Right cardiac atrium (tissue), 5 donors: ENCODE measurements around the gene FRK. TPM values are rescaled to one million over a fixed set of nuclear protein-coding genes. Genes with fewer than 3 reads are reported as not detected.
"Not testable (repeated sequence)": the region's sequence is repeated elsewhere in the genome, so short reads cannot be mapped to it uniquely, and the experiment has no call there.

Source experiments
- ATAC-seq, 2 donors: fragments of 200-7000 bp; cut with Tn5 transposase; one replicate each; pipeline versions ENCODE4 v1.8.0 to v1.9.1; 2020; ENCODE audit warnings: moderate library complexity in 2 of 2, mild to moderate bottlenecking in 1 of 2
- DNase-seq, 3 donors: peaks; one replicate each; pipeline ENCODE4 v3.0.0-alpha.2; 2020
- H3K27ac ChIP-seq: one replicate; pipeline ENCODE4 v1.5.1; 2013; ENCODE audit warnings: mild to moderate bottlenecking, low read length, control low read depth, moderate library complexity
- H3K27me3 ChIP-seq: one replicate; pipeline ENCODE4 v1.6.1; 2013; ENCODE audit not compliant: control insufficient read depth, insufficient read depth
- H3K4me1 ChIP-seq: one replicate; pipeline ENCODE4 v1.6.1; 2013; ENCODE audit warnings: low read length; ENCODE audit not compliant: control insufficient read depth, insufficient read depth
- H3K4me3 ChIP-seq: one replicate; pipeline ENCODE4 v1.5.1; 2013; ENCODE audit warnings: low read length, control low read depth
- H3K9me3 ChIP-seq: one replicate; pipeline ENCODE4 v1.6.1; 2013; ENCODE audit warnings: low read length; ENCODE audit not compliant: control insufficient read depth
- WGBS: extraction: QIAGEN DNeasy Blood & Tissue Kit; methylation state at CpG from one replicate; pipeline ENCODE4 v1.1.7; 2013; 5-methylcytosine and 5-hydroxymethylcytosine counted together
- intact Hi-C, 4 donors: fragments of 100-400 bp; cut with DNase I; formaldehyde crosslinking; loops; one replicate each; pipeline versions ENCODE4 v1.11.0 to v1.14.0; 2022 to 2023
- polyA plus RNA-seq: library from polyadenylated mRNA; stranded (reverse); fragments of 200-250 nt; gene quantifications from one replicate; pipeline ENCODE4 v1.2.3, GENCODE V29; 2013
- total RNA-seq, 4 donors: library from RNA; stranded (reverse); fragmentation: NEBNext Ultra II Directional; extraction: Animal tissue kit (Norgen Biotek cat#: 25700); gene quantifications; one replicate each; pipeline ENCODE4 v1.2.1, GENCODE V29; 2021
- donor health status: healthy with polysubstance abuse.
- donor health status: DM: no; HTN: yes; CAD: no.
- donor health status: DM: no; HTN: no; CAD: no.
- donor health status: DM: no; HTN: yes; CAD: no; lungs with severe emphysema.
- donor health status: DM: yes; HTN: yes; CAD: no.

FRK gene
- total and polyA plus RNA-seq, 5 donors = 1.00 to 5.8 (median 4.3) TPM

DNA sequence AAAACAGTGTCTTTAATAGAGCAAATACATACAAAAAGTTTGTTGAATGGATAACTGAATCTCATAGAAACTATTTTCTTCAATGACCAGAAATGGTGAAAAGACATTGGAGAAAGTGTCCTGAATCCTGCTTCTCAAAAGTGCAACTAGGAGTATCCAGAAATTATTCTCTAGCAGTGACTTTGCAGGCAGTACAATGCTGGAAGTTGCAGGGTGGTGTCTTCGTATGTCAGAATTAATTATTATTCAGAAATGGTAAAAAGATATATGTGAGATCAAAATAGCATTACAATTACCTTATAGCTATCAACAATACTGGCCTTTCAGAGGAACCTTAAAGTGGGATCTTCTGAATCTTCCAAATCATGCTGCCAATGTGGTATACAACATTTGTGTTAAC lies 10.0 kb downstream of the FRK start:
- 93% methylated on average over 1 of the region's 1 CpG for WGBS
- Histone ChIP-seq H3K9me3 (no peaks in the 10 kb centered on the region), H3K27ac (no peak overlapping the region), H3K27me3 (no peaks in the 10 kb centered on the region), H3K4me1 (no peaks in the 10 kb centered on the region), H3K4me3 (no peak overlapping the region)
- intact Hi-C loops = no loop called here
- DNase-seq (no peak), ATAC-seq (no peak)

DNA sequence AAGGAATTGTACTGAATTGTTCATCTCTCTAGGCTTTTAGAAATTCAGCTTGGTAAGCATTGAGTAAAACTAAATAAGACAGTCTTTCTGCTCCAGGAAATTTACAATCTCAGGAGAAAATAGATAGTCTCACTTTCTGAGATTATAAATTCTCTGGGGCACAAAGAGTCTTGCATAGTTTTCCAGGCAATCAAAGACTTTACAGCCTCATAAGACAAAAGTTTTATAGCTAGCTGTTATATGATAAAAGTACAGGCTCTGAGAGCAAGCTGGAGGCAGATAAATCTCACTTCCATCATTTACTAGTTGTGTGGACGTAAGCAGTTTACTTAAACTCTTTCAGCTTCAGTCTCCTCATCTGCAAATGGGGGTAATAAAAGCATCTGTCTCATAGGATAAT lies 11.4 kb downstream of the FRK start:
- intact Hi-C loops = no loop called here
- Histone ChIP-seq H3K4me1 (no peaks in the 10 kb centered on the region), H3K27me3 (no peaks in the 10 kb centered on the region), H3K9me3 (no peaks in the 10 kb centered on the region), H3K4me3 (no peak overlapping the region), H3K27ac (no peak overlapping the region)
- 81% methylated on average over 1 of the region's 1 CpG for WGBS
- ATAC-seq (no peak), DNase-seq (no peak)

DNA sequence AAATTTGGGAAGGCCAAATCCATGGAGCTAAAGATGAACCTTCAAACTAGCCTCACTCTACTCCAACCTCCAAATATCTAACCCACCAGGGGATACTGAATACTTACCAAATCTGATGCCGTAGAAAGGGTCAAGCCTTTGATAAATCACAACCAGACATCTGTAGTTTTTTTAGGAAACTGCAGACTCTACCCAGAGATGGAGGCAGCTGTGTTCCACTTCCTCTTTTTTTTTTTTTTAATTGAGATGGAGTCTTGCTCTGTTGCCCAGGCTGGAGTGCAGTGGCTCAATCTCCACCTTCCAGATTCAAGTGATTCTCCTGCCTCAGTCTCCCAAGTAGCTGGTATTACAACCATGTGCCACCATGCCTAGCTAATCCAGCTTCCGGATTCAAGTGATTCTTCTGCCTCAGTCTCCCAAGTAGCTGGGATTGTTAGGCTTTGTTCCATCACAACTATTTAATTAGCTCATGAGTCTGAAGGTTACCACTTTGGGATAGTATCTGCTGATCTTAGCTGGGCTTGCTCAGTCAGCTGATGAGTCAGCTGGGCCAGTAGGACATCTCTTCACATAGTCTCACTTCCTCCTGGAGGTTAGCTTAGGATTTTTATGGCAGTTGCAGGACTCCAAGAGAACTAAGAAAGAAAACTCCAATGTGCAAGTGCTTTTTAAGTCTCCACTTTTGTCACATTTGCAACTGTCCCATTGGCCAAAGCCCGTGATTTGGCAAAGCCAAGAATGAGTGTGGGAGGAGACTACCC lies 13.3 kb downstream of the FRK start:
- Histone ChIP-seq H3K4me3 (no peak overlapping the region), H3K9me3 (no peaks in the 10 kb centered on the region), H3K27ac (no peak overlapping the region), H3K4me1 (no peaks in the 10 kb centered on the region), H3K27me3 (no peaks in the 10 kb centered on the region)
- no peak for ATAC-seq
- intact Hi-C loops = no loop called here
- WGBS = 78% methylated on average over 3 of the region's 3 CpGs
- peak in 1 of 3 donors; percentile 6 for DNase-seq

DNA sequence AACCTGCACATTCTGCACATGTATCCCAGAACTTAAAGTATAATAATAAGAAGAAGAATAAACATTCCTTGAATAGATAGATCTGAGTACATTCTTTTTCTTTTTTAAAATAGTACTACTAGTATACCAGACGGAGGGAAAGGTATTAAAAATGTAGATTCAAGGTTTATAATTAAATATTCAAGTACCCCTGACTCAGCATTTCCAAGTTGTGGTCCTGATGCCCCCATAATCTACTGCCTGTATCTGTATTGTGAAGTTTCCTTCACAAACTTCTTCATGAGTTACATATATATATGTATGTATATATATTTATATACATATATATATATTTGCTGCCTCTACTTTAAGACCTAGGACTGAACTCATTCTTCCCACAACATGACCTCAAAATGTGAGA lies 14.0 kb downstream of the FRK start:
- DNase-seq (no peak), ATAC-seq (no peak)
- H3K27me3 ChIP-seq = no peaks in the 10 kb centered on the region
- intact Hi-C loops = no loop called here
- 0% methylated on average over 1 of the region's 1 CpG for WGBS
- no peaks in the 10 kb centered on the region for H3K4me1 ChIP-seq
- H3K9me3 ChIP-seq = no peaks in the 10 kb centered on the region
- H3K4me3 ChIP-seq = no peak overlapping the region
- H3K27ac ChIP-seq = no peak overlapping the region

DNA sequence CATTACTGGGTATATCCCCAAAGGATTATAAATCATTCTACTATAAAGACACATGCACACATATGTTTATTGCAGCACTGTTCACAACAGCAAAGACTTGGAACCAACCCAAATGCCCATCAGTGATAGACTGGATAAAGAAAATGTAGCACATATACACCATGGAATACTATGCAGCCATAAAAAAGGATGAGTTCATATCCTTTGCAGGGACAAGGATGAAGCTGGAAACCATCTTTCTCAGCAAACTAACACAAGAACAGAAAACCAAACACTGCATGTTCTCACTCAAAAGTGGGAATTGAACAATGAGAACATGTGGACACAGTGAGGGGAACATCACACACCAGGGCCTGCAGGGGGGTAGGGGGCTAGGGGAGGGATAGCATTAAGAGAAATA lies 14.4 kb downstream of the FRK start:
- DNase-seq, H3K9me3 ChIP-seq, ATAC-seq, H3K27me3 ChIP-seq, H3K27ac ChIP-seq, intact Hi-C loops, H3K4me3 ChIP-seq, H3K4me1 ChIP-seq: not testable (repeated sequence)

DNA sequence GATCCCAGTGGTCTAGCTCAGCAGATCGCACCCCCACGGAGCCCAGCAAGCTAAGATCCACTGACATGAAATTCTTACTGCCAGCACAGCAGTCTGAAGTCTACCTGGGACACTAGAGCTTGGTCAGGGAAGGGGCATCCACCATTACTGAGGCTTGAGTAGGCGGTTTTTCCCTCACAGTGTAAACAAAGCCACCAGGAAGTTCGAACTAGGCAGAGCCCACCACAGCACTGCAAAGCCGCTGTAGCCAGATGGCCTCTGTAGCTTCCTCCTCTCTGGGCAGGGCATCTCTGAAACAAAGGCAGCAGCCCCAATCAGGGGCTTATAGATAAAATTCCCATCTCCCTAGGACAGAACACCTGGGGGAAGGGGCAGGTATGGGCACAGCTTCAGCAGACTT lies 18.8 kb downstream of the FRK start:
- WGBS = 85% methylated on average over 5 of the region's 5 CpGs
- intact Hi-C loops = no loop called here
- ATAC-seq = no peak
- H3K9me3 ChIP-seq = no peaks in the 10 kb centered on the region
- no peak for DNase-seq
- no peak overlapping the region for H3K4me3 ChIP-seq
- H3K4me1 ChIP-seq = no peaks in the 10 kb centered on the region
- no peak overlapping the region for H3K27ac ChIP-seq
- H3K27me3 ChIP-seq = no peaks in the 10 kb centered on the region

DNA sequence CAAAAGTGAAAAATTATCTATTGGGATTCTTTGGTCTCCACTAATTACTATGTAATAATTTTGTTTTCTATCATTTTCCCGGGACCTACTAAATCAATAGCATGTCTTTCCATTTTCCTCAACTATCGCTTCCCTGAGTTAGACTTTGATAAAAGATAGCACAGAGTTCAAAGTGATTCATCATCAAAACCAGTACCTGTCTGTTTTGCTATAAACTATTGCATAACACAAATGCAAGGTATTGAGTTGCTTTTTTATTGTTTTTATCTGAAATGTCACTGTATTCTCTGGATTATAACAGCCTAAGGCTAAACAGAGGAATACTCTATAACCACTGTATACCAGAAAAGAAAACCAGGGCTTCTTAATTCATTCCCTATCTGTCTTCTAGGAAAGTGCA lies 19.7 kb downstream of the FRK start:
- intact Hi-C loops = no loop called here
- ATAC-seq (no peak), DNase-seq (no peak)
- H3K4me3 ChIP-seq = no peak overlapping the region
- no peaks in the 10 kb centered on the region for H3K4me1 ChIP-seq
- 97% methylated on average over 2 of the region's 2 CpGs for WGBS
- no peaks in the 10 kb centered on the region for H3K9me3 ChIP-seq
- no peak overlapping the region for H3K27ac ChIP-seq
- H3K27me3 ChIP-seq = no peaks in the 10 kb centered on the region

DNA sequence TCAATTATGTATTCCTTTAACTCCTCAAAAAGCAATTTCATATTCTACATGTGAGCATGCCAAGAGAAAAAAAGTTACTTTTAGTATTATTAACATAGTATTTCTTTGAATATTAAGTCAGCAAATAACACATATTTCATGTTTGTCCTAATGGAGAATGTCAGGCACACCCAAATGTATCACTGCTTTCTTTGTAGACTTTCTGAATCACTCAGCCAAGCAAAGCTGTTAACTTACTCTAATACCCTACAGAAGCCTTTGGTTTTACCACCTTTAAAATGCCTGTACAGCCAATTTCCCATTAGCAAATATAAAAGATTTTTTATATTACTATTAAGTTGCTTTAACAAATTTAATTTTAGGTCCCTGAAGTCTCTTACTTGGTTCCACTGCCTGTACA lies 23.8 kb downstream of the FRK start:
- Histone ChIP-seq H3K27ac (no peak overlapping the region), H3K4me3 (no peak overlapping the region), H3K9me3 (no peaks in the 10 kb centered on the region), H3K27me3 (no peaks in the 10 kb centered on the region), H3K4me1 (peaks cover 2% of the 10 kb centered on the region)
- no peak for DNase-seq
- intact Hi-C loops = no loop called here
- peak in 1 of 2 donors; percentile 36 for ATAC-seq

DNA sequence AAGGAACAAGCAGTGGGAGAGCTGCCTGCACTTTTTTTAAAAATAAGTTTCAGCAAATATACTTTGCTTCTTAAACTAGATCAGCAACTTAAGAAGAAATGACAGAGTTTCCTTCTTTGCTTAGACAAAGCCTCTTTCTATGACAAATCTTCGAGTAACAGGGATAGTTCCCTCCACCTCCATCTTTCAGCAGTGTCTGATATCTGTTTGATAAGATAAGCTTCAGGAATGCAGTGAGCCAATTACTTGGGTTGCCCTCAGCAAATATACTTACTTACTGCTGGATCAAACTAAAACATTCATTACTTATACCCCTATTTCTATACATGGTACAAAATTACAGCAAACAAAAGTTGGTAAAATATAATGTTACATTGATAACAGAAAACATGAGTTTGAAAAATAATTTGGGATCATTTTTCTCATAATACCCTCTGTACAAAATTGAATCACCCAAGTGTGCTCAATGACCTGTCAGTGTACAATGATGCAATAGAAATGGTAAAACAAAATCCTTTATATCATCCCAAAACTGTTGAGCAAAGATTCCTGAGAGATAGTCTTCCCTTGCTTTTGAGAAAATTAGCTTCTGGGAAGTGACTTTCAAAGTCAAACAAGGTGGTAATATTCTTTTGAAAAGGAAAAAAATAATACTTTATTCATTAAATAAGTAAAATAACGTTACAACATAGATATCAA lies 24.5 kb downstream of the FRK start:
- DNase-seq (no peak), ATAC-seq (no peak)
- no peaks in the 10 kb centered on the region for H3K27me3 ChIP-seq
- 31% methylated on average over 2 of the region's 2 CpGs for WGBS
- H3K4me3 ChIP-seq = no peak overlapping the region
- peaks cover 2% of the 10 kb centered on the region for H3K4me1 ChIP-seq
- H3K9me3 ChIP-seq = no peaks in the 10 kb centered on the region
- intact Hi-C loops = no loop called here
- H3K27ac ChIP-seq = no peak overlapping the region

DNA sequence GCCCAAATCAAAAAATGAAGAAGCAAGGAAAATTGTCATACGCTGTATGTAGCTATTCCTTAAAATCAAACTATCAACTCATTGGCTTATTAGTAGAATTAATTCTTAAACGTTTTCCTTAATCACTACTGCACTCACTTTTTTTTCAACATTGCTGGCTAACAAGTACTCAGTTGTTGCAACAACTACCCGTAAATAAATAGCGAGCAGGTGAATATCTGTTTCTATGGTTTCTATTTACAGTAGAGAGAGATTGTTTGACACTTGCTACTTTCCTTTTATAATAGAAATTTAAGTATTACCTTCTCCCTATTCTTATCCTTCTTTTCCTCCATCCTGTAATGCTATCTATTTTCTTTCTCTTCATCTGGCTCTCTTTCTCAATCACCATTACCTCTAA lies 25.1 kb downstream of the FRK start:
- Histone ChIP-seq H3K9me3 (no peaks in the 10 kb centered on the region), H3K4me1 (peaks cover 2% of the 10 kb centered on the region), H3K4me3 (no peak overlapping the region), H3K27me3 (no peaks in the 10 kb centered on the region), H3K27ac (no peak overlapping the region)
- DNase-seq = no peak
- ATAC-seq = no peak
- intact Hi-C loops = no loop called here
- WGBS = 68% methylated on average over 4 of the region's 4 CpGs

DNA sequence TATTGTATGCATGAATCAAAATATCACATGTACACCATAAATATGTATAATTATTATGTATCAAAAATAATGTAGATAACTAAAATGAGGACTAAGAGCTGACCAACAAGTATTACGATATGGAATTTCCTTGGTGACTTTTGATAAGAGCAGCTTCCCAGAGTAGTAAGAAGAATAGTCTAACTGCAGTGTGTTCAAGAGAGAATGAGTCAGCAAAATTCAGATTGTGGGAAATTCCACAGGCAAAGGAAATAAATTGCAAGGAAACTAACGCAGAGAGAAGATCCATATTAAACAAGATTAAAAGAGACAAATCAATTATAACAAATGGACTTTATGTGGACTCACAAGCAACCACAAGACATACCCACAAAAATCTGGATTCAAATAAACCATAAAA lies 26.4 kb downstream of the FRK start:
- Histone ChIP-seq H3K27me3 (no peaks in the 10 kb centered on the region), H3K4me3 (no peak overlapping the region), H3K27ac (no peak overlapping the region), H3K4me1 (peaks cover 2% of the 10 kb centered on the region), H3K9me3 (no peaks in the 10 kb centered on the region)
- peak; percentile 36 to 65 for ATAC-seq
- 19% methylated on average over 2 of the region's 2 CpGs for WGBS
- intact Hi-C loops = no loop called here
- DNase-seq = no peak
